CD4-positive, alpha-beta T cell treated with Interleukin-6 for 4 hours (primary cell): ENCODE data around the gene CXCL1.

ENCODE experiments used
- DNase-seq: peaks from one replicate; pipeline ENCODE4 v3.0.0-alpha.2; 2020; ENCODE audit warnings: mixed read lengths

CXCL1 gene

DNA sequence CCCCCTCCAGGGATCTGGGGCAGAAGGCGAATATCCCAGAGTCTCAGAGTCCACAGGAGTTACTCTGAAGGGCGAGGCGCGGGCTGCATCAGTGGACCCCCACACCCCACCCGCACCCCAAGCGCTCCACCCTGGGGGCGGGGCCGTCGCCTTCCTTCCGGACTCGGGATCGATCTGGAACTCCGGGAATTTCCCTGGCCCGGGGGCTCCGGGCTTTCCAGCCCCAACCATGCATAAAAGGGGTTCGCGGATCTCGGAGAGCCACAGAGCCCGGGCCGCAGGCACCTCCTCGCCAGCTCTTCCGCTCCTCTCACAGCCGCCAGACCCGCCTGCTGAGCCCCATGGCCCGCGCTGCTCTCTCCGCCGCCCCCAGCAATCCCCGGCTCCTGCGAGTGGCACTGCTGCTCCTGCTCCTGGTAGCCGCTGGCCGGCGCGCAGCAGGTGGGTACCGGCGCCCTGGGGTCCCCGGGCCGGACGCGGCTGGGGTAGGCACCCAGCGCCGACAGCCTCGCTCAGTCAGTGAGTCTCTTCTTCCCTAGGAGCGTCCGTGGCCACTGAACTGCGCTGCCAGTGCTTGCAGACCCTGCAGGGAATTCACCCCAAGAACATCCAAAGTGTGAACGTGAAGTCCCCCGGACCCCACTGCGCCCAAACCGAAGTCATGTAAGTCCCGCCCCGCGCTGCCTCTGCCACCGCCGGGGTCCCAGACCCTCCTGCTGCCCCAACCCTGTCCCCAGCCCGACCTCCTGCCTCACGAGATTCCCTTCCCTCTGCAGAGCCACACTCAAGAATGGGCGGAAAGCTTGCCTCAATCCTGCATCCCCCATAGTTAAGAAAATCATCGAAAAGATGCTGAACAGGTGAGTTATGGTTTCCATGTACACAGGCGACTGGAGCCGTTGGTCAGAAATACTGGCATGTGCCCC, at the start of gene CXCL1:
CXCL1 (plus strand) TSS at position 264 of the 926 bp plus-strand sequence; CDS start at position 342, 78 bp downstream.
- no peak for DNase-seq

DNA sequence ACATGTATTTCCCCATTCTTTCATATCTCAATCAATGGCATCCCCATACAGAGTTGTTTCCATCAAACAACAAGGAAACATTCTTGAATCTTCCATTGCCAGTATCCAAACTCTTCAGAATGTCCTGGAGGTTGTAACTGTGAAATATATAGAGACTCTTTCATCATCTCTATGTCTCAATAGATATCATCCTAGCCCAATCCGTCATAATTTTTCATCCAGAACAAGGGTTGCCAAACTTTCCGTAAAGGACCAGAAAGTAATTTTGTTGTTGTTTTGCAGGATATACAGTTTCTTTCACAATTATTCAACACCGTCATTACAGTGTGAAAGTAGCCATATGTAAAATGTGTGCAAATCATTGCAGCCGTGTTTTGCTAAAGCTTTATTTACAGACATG, 47.9 kb upstream of the CXCL1 start:
- DNase-seq: no peak

DNA sequence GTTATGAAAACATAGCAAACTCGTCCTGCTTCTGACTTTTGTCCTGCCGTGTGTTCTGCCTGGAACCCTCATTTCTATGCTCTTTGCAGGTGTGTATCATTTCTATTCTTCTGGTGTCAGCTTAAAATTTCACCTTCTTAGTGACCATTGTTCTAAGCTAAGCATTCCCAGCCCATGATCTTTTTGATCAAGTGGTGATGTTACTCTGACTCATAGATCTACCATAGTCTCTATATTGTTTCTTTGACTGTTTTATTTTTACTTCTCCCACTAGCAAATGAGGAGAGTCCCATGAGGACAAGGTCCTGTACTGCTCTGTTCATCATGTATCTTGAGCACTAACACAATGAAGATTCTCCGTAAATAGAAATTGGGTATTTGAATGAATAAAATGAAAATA, 46.8 kb upstream of the CXCL1 start:
- no peak for DNase-seq

DNA sequence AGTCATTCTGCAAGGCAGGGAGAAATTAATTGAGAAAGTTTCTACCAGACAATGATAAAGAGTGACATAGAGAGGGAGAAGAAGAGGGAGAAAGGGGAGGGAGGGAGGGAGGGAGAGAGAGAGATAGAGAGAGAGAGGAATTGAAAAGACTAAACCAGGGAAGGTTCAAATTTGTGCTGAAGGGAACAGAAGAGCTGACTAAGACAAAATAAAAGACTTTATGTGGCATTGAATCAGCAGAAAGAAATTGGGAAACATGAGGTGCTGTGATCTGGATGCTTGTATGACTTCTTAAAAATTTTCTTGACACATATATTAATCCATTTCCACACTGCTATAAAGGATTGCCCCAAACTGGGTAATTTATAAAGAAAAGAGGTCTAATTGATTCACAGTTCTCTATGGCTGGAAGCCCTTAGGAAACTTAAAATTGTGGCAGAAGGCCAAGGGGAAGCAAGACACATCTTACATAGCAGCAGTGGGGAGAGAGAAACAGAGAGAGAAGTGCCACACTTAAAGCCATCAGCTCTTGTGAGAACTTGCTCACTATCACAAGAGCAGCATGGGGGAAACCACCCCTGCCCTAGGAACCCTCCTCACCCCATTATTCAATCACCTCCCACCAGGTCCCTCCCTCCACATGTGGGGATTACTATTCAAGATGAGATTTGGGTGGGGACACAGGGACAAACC, 46.2 kb upstream of the CXCL1 start:
- DNase-seq: no peak

DNA sequence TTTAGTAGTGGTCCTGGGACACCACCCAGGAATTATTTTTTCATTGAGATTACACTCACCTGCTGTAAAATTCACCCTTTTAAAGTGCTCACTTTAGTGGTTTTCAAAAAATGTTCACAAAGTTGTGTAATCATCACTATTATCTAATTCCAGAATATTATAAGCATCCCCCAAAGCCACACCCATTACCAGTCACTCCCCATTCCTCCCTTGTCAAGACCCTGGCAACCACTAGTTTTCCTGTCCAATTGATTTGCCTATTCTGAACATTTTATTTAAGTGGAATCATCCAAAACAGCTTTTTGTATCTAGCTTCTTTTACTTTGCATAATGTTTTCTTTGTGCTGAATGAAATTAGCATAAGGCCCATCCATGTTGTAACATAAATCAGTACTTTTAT, 45.4 kb upstream of the CXCL1 start:
- no peak for DNase-seq

DNA sequence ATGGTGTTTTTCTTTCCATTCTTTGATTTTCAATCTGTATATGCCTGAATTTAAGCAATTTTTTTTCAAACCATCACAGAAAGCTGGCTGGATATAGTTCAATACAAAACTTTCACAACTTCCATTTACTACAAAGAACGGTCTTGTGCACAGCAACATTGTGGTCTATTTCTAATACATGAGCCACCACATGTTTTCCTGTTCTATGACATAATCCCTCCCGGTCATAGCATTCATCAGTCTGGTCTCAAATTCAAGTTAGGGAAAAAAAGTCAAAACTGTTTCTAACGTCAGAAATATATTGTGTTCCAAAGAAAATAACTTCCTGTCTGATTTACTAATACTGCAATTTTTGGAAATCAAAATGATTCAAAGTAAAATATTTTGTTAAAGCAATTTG, 40.2 kb upstream of the CXCL1 start:
- no peak for DNase-seq

DNA sequence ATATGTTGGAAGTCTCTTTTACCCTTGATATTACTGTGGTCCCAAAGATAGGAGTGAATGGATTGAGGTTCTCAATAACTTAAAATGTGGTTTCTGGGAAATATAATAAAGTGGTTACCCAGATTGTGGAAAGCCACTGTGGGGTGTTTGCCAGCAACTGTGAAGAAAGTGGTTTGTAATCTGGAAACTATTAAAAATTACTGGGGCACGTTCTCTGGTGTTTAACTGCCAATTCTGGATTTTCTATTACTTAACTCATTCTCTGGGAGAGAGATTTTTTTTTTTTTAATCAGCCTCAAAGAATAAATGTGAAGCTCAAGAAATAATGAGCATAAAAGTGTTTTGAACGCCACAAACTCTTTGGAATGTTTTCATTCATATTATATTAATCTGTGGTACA, 37.6 kb upstream of the CXCL1 start:
- no peak for DNase-seq

DNA sequence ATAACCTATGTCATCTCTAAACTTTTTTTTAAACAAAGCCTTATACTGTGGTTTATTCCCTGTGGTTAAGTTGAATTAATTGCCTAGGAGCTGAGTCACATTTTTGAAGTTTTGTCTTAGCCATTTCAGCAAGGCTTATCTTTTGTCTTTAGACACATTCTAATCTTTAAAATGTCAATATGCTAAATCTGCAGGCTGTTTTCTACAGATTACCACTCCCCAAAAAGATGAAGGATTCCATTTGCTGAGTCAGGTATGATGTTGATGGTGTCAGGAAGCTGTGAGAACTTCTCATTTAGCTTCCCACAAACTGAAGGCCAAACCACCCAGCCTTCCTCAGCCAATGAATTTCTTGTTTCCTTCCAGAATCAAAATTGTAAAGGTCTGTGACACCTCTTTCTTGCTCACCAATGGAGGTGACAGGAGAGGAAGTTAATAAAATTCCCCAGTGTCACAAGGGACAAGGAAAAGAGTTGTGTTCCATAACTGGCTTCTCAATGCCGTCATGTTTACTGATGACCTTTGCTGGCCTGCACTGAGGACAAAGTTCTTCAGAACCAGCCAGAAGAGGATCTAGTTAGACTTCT, 36.4 kb upstream of the CXCL1 start:
- DNase-seq: no peak

DNA sequence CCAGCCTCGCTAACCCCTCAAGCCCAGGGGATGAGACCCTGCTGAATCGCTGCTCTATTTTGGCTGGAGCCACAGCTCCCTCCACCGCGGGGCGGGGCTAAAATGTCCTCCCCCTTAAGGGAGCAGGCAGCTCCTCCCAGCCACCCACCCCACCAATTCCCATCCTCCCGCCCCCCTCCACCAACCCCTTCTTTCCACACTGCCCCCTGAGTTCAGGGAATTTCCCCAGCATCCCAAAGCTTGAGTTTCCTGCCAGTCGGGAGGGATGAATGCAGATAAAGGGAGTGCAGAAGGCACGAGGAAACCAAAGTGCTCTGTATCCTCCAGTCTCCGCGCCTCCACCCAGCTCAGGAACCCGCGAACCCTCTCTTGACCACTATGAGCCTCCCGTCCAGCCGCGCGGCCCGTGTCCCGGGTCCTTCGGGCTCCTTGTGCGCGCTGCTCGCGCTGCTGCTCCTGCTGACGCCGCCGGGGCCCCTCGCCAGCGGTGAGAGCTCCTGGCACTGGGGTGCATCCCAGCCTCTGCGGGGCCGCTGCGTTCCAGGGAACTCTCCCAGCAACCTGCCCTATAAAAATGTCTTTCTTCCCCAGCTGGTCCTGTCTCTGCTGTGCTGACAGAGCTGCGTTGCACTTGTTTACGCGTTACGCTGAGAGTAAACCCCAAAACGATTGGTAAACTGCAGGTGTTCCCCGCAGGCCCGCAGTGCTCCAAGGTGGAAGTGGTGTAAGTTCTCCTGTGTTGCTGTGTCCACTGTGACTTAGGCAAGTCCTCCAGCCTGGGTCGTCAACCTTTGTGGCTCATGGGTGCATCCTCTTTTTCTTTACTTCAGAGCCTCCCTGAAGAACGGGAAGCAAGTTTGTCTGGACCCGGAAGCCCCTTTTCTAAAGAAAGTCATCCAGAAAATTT, 32.6 kb upstream of the CXCL1 start, which contains the start of gene CXCL6:
CXCL6 (plus strand) TSS at position 306 of the 907 bp plus-strand sequence; CDS start at position 379, 73 bp downstream.
- no peak for DNase-seq

DNA sequence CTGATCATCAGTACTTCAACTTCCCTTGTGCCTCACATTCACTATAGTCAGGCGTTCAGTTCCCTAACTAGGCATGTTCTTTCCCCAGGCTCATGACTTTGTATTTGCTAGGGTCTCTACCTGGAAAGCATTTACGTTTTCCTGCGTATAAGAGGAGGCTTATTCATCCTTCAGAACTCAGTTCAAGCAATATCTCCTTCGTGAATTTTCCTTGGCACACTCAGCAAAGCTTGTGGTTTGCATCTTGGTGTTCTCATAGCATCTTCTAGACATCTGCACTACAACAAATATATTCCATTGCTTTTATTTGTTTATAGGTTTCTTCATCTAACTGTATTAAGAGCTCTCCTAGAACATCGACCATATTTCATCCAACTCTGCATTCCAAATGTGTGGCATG, 30.1 kb upstream of the CXCL1 start:
- no peak for DNase-seq

DNA sequence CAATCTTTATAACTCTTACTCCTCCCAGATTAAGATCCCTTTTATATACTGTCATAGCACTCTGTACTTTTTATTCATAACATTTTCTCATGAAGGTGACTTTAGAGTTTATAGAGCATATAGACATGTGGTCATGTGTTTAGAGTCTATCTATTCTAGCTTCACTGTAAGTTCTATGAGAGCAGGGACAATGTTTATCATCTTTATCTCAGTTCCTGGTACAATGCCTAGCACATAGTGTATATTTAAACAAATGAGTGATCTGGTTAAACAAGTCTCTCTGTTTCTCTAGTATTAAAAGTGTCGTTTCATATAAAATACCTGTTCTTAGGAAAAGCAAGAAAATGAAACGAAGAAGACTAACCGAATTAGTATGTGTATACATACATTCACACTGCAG, 29.5 kb upstream of the CXCL1 start:
- no peak for DNase-seq

DNA sequence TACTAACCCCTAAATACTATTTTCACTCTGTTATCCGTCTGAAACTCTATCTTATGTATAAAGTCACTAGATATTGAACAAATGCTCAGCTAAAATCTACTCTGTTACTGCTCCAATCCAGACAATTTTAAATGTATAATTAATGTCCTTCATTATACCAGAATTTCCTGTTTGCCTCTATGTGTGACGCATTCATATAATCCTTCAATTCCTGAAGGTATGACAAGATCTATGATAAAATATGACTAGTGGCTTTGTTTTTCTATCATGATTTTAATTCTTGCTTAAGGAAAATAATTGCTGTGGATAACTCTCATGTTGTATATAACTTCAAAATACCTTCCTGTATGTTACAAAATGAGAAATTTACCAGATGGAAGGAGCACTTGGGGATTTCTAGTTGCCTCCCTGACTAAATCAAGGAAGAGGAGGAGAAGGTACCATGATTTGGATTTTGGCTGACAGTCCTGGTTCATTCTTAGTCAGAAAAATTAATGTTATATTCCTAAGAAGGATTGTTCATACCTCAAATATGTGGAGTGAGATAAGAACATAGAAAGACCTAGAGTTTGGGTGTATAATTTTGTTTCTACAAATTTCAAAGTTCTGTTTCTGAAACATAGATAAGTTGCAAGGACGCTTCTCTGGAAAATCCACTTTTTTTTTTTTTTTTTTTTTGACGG, 27.8 kb upstream of the CXCL1 start:
- no peak for DNase-seq

DNA sequence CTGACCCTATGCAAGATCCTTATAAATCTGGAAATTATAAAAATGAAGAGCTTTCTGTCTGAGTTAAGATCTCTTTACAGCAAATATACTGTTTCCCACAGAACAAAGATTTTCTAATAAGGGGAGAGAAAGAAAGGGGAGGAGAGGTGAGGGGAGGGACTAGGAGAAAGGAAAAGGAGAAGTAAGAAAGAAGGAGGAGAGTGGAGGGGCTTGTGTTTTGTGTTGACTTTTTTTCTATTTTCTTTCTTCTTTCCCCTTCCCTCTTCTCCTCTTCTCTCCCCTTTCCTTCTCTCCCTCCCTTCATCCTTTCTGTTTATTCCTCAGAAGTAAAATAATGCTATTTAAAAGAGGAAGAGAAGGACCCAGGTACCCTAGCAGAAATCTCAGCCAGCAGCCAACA, 26.5 kb upstream of the CXCL1 start:
- DNase-seq: no peak

DNA sequence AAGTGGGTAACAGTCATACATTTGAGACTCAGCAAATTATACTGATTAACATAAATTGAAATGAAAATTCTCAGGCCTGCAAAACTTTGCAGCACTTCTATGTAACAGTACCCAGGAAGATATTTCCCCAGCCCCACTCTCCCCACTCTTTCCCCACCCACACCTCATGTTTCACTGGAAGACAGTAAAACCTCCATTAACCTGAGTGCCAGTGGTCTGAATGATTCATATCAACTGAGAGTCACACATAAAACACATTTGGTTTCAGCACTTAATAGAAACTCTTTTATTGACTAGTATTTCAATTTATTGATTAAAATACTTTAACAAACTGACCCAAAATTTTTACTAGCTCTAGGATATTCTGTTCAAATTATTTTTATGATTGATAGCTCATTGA, 25.8 kb upstream of the CXCL1 start:
- DNase-seq: no peak

DNA sequence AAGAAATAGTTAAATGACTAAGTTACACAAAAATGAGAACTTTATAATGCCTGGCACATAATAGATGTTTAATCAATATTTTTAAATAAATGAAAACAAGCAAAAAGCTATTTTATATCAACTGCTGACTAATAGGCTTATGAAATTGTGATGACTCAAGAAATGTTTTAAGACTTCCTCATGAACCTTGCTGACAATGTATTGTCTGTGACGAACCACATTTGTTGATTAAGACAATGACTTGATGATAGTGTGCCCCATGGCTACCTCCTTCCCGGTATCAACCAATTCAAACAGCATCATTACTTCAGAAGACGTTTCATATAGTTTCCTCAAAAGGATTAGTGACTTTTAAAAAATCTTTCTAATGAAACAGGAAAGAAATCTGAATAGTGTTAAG, 24.8 kb upstream of the CXCL1 start:
- no peak for DNase-seq

DNA sequence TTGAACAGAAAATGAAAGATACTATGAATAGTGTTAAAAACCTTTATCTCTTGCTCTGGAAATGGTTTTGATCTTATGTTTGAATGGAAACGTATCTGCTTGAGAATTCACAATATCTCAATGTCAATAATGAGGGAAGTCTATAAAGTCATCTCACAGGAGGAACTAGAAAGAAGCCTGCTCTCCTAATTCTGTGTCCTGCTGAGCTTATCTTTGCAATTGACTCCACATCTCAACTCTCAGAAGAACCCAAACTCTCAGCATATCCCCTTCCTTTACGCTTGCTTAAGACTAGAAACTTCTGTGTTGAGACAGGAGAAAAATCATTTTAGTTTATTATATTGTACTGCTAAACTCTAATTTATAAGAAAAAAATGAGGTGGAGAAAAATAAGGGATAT, 24.4 kb upstream of the CXCL1 start:
- DNase-seq: no peak

DNA sequence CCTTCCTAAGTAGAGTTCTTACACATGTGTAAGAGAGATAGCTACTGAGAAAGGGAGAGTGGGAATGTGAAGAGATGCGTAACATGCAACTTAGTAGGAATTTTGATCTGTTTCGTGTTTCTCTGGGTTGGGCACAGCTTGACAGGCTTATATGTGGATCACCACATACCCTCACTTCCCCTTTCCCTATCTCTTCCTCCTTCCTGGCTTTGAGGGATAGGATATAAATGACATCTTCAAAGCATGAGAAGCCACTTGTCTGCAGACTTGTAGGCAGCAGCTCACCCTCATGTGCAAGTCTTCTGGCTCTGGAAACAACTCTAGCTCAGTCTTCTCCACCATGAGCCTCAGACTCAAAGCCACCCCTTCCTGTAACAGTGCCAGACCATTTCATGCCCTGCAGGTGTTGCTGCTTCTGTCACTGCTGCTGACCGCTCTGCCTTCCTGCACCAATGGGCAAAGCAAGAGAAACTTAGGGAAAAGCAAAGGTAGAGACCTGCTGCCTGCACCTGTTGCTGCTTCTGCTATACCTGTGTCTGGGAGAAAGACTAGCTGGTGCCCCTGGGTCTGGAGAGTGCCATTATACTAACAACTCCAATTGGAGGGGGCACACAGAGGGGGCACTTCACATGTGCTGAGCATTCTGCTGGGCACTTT, 21.5 kb upstream of the CXCL1 start:
- DNase-seq: no peak

DNA sequence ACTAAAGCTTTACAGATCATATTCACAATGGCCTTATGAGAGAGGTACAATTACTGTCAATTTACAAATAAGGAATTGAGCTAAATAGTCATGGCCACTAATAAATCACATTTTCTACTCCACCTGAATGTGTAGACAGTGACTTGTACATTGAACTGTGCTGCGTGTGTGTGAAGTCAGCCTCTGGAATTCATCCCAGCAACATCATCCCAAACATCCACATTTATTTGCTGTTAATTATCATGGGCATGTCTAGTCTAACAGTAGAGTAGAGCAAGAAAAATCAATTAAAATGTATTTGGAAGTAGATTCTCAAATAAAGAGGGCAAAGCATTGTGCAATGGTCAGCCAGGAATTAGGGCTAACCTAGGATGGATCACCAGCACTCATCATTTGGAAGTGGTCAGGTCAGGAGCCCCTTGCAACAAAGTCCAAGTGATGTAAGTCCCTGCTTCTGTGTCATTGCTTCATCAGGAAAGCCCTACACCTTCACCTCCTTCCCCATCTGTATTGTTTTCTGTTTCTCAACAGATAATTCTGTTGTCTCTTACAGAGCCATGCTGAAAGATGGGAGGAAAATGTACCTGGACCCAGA, 20.9 kb upstream of the CXCL1 start:
- DNase-seq: no peak

DNA sequence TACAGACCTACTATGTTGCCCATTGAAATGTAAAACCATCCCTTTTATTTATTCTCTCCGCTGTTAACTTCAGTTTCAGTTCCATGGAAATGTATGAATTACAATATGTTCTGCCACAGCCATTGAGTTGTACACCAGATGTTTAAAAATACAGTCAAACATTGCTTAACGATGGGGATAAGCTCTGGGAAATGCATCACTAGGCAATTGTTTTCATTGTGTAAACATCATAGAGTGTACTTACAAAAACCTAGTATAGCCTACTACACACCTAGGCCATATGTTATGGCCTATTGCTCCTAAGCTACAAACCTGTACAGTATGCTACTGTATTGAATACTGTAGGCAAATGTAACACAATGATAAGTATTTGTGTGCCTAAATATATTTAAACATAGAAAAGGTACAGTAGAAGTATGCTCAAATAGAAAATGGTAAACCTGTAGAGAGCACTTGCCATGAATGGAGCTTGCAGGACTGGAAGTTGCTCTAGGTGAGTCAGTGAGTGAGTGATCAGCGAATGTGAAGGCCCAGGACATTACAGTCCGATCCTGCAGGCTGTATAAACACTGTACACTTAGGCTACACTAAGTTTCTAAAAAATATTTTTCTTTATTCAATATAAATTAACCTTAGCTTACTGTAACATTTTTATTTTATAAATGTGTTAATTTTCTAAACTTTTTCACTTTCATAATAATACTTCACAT, 18.8 kb upstream of the CXCL1 start:
- DNase-seq: no peak

DNA sequence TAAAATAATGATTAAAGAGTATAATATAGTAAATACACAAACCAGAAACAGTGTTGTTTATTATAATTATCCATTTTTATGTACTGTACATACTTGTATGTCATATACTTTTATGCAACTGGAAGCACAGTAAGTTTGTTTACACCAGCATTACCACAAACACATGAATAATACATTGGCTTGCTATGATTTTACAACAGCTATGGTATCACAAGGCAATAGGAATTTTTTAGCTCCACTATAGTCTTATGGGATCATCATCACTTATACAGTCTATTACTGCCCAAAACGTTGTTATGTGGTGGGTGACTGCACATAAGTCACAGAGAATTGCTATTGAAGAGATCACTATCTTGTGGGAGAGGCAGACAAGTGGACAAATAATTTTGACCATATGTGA, 17.9 kb upstream of the CXCL1 start:
- no peak for DNase-seq
